Endothelial cell of umbilical vein (primary cell): Measurements from ENCODE around the gene SERPINA5. TPM values are rescaled to one million over a fixed set of nuclear protein-coding genes. Genes with fewer than 3 reads are reported as not detected.

Experiments used
- BruUV-seq: library from RNA; stranded (reverse); fragments of 400-500 nt; replicated peaks from 2 replicates; lab custom pipeline; 2021; lab: Mats Ljungman, UMichigan
- CTCF ChIA-PET: fragments of 300-600, 350-600 bp; sonication (Branson Sonifier 250); formaldehyde crosslinking; loops from one replicate; lab custom pipeline; 2021; ENCODE audit warnings: antibody characterized with exemption, inconsistent platforms; lab: Charles Lee
- POLR2A ChIA-PET: fragments of 300-600, 350-600 bp; sonication (Branson Sonifier 250); formaldehyde crosslinking; loops from one replicate; lab custom pipeline; 2021; ENCODE audit warnings: antibody characterized with exemption, inconsistent platforms; lab: Charles Lee
- DNase-seq: peaks from one replicate; pipeline ENCODE4 v3.0.0-alpha.2; 2011; ENCODE audit warnings: low read depth, low spot score
- FAIRE-seq: peaks from 2 replicates; lab custom pipeline; 2011; peaks lifted over from hg19 to GRCh38; lab: Jason Lieb, UNC
- H2AFZ ChIP-seq: 2 replicates; pipeline ENCODE4 v1.6.0; 2012; ENCODE audit warnings: low read depth, low read length, control low read depth, inconsistent platforms
- H3K27ac ChIP-seq: 2 replicates; pipeline ENCODE4 v1.5.1; 2011; ENCODE audit warnings: low read depth, mild to moderate bottlenecking, control low read depth, low read length, moderate library complexity; ENCODE audit not compliant: insufficient read depth
- H3K27me3 ChIP-seq, 2 experiments: 2 replicates each; pipeline versions ENCODE4 v1.6.0 to v1.6.1; 2011; ENCODE audit warnings: low read length in 2 of 2, mixed read lengths in 1 of 2; ENCODE audit not compliant: control insufficient read depth in 2 of 2, insufficient read depth in 2 of 2
- H3K36me3 ChIP-seq, 2 experiments: 2 replicates in 1 of 2; 3 replicates in 1 of 2; pipeline ENCODE4 v1.5.1; 2011; ENCODE audit warnings: low read length in 2 of 2, mild to moderate bottlenecking in 1 of 2, moderate library complexity in 1 of 2; ENCODE audit not compliant: control insufficient read depth in 2 of 2, insufficient read depth in 2 of 2; ENCODE audit errors: extremely low read depth in 1 of 2
- H3K4me1 ChIP-seq: 3 replicates; pipeline ENCODE4 v1.5.1; 2011; ENCODE audit warnings: mild to moderate bottlenecking, low read length; ENCODE audit not compliant: control insufficient read depth, insufficient read depth; ENCODE audit errors: extremely low read depth
- H3K4me2 ChIP-seq: 2 replicates; pipeline ENCODE4 v1.6.1; 2011; ENCODE audit warnings: low read length, control low read depth, mixed read lengths; ENCODE audit not compliant: insufficient read depth
- H3K4me3 ChIP-seq, 3 experiments: fragments of 200-600 bp in 1 of 3; sonication (generic), shearing (Covaris generic) in 1 of 3; replicated peaks in 1 of 3; 2 replicates each; pipeline ENCODE4 v1.5.1; 2011 to 2016; ENCODE audit warnings: control low read depth in 3 of 3, low read length in 3 of 3, mild to moderate bottlenecking in 2 of 3, inconsistent platforms in 1 of 3, low read depth in 1 of 3, moderate library complexity in 1 of 3; ENCODE audit not compliant: insufficient read depth in 1 of 3
- H3K79me2 ChIP-seq: 2 replicates; pipeline ENCODE4 v1.6.0; 2012; ENCODE audit warnings: low read length, inconsistent platforms; ENCODE audit not compliant: control insufficient read depth, insufficient read depth
- H3K9ac ChIP-seq: replicated peaks from 2 replicates; pipeline ENCODE3; 2011; ENCODE audit warnings: low read length, control low read depth; ENCODE audit not compliant: insufficient read depth; ENCODE audit errors: extremely low read depth
- H3K9me1 ChIP-seq: replicated peaks from 3 replicates; pipeline ENCODE4 v1.6.0; 2011; ENCODE audit warnings: mild to moderate bottlenecking, low read length; ENCODE audit not compliant: control insufficient read depth, insufficient read depth; ENCODE audit errors: extremely low read depth
- H3K9me3 ChIP-seq: replicated peaks from 2 replicates; pipeline ENCODE4 v1.5.1; 2012; ENCODE audit warnings: low read length, inconsistent platforms; ENCODE audit not compliant: control insufficient read depth, insufficient read depth
- H4K20me1 ChIP-seq: replicated peaks from 2 replicates; pipeline ENCODE3; 2011; ENCODE audit warnings: mild to moderate bottlenecking, low read length; ENCODE audit not compliant: control insufficient read depth, insufficient read depth; ENCODE audit errors: extremely low read depth
- EZH2 ChIP-seq: IDR thresholded peaks from 2 replicates; pipeline ENCODE4 v1.6.1; 2012; ENCODE audit warnings: borderline replicate concordance, low read depth, mild to moderate bottlenecking, moderate library complexity, low read length, inconsistent platforms; ENCODE audit not compliant: severe bottlenecking
- FOS ChIP-seq: IDR thresholded peaks from 2 replicates; pipeline ENCODE4 v1.6.1; 2011; ENCODE audit warnings: mild to moderate bottlenecking, low read length, moderate library complexity, borderline replicate concordance; ENCODE audit not compliant: insufficient read depth
- GATA2 ChIP-seq: IDR thresholded peaks from 2 replicates; pipeline ENCODE4 v1.7.0; 2011; ENCODE audit warnings: low read depth, mild to moderate bottlenecking, moderate library complexity, mixed read lengths, low read length; ENCODE audit not compliant: insufficient read length, insufficient read depth
- JUN ChIP-seq: IDR thresholded peaks from 2 replicates; pipeline ENCODE4 v1.6.1; 2011; ENCODE audit warnings: borderline replicate concordance, low read depth; ENCODE audit not compliant: insufficient read length, insufficient read depth
- MAX ChIP-seq: IDR thresholded peaks from 2 replicates; pipeline ENCODE4 v1.6.1; 2011; ENCODE audit not compliant: insufficient read depth, insufficient read length
- MYC ChIP-seq: IDR thresholded peaks from one replicate; pipeline ENCODE4 v1.6.1; 2011; ENCODE audit warnings: mild to moderate bottlenecking, low read depth, low read length
- POLR2A ChIP-seq: IDR thresholded peaks from 2 replicates; pipeline ENCODE4 v1.6.1; 2012; ENCODE audit warnings: low read depth, mild to moderate bottlenecking, control low read depth, low read length
- POLR2AphosphoS5 ChIP-seq: IDR thresholded peaks from 2 replicates; pipeline ENCODE4 v1.6.1; 2012; ENCODE audit warnings: low read depth, mild to moderate bottlenecking, control low read depth, low read length, moderate library complexity; ENCODE audit not compliant: insufficient read depth
- dilution Hi-C: fragments of 300-500 bp; cut with MboI; formaldehyde crosslinking; loops from one replicate; pipeline ENCODE4 v1.15.0; 2019; ENCODE audit warnings: low sequenced_read_pairs; ENCODE audit not compliant: extremely low pct_ligation_motif_present
- intact Hi-C: fragments of 100-400 bp; cut with micrococcal nuclease; formaldehyde crosslinking; loops from one replicate; pipeline ENCODE4 v1.10.0; 2022
- polyA plus RNA-seq, 4 experiments: library from polyadenylated mRNA; depleted of rRNA in 3 of 4; stranded (reverse) in 3 of 4; unstranded in 1 of 4; fragments of >200 nt; gene quantifications; 2 replicates each; pipeline versions ENCODE4 v1.2.1 to v1.2.3, GENCODE V29; 2011 to 2012; ENCODE audit warnings: missing spikeins in 1 of 4
- total RNA-seq: library from RNA; stranded (reverse); gene quantifications from 2 replicates; pipeline ENCODE4 v1.2.3, GENCODE V29; 2021
- TF ChIP-seq, protein P1 (sequence below), 2 donors: IDR thresholded peaks; 1 replicate in 1 of 2; 2 replicates in 1 of 2; pipeline ENCODE4 v1.5.1; 2011; ENCODE audit warnings: low read length in 2 of 2, mild to moderate bottlenecking in 2 of 2, moderate library complexity in 2 of 2, control low read depth in 1 of 2, inconsistent platforms in 1 of 2, low read depth in 1 of 2; ENCODE audit not compliant: insufficient read depth in 1 of 2; ENCODE audit errors: extremely low read depth in 1 of 2

SERPINA5 gene
- total and polyA plus RNA-seq, 2 donors (not counting 3 experiments of a cell fraction or from before 2014, with no cell fraction given), result 0.12 TPM; not detected in 1

DNA sequence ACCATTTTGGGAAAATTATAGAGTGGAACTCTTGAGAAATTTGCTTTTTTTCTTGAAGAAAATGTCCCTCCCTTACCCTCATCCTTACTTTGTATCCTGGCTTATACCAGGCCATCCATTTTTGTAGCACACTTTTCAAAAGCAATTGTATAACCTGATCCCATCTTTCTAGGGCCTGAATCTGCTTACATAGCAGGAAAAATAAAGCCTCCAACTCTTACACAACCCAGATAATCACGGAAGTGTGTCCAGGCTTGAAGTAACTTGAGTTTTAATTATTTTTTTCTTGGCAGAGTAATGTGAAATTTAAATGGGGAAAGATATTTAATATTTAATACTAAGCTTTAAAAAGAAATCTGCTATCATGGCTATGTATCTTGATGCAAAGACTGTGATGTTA lies 53.9 kb downstream of the SERPINA5 start:
- Histone ChIP-seq H3K9me1 (no peaks in the 10 kb centered on the region), H3K4me1 (no peaks in the 10 kb centered on the region), H3K27ac (no peak overlapping the region), H3K9me3 (no peaks in the 10 kb centered on the region), H3K9ac (no peak overlapping the region), H4K20me1 (no peaks in the 10 kb centered on the region), H3K27me3 (no peaks in the 10 kb centered on the region), H3K79me2 (no peaks in the 10 kb centered on the region), H2AFZ (no peak overlapping the region), H3K36me3 (no peaks in the 10 kb centered on the region), H3K4me2 (no peak overlapping the region), H3K4me3 (no peak overlapping the region)
- dilution Hi-C loops (no loop called here), intact Hi-C loops (no loop called here)
- no TSS peak for BruUV-seq
- ChIA-PET CTCF (no interaction called here), POLR2A (no interaction called here)
- TF ChIP-seq POLR2A (no peak), EZH2 (no peak), FOS (no peak), MAX (no peak), JUN (no peak), MYC (no peak), GATA2 (no peak), POLR2AphosphoS5 (no peak)
- TF ChIP-seq, protein P1, sequence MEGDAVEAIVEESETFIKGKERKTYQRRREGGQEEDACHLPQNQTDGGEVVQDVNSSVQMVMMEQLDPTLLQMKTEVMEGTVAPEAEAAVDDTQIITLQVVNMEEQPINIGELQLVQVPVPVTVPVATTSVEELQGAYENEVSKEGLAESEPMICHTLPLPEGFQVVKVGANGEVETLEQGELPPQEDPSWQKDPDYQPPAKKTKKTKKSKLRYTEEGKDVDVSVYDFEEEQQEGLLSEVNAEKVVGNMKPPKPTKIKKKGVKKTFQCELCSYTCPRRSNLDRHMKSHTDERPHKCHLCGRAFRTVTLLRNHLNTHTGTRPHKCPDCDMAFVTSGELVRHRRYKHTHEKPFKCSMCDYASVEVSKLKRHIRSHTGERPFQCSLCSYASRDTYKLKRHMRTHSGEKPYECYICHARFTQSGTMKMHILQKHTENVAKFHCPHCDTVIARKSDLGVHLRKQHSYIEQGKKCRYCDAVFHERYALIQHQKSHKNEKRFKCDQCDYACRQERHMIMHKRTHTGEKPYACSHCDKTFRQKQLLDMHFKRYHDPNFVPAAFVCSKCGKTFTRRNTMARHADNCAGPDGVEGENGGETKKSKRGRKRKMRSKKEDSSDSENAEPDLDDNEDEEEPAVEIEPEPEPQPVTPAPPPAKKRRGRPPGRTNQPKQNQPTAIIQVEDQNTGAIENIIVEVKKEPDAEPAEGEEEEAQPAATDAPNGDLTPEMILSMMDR (IDR thresholded peaks at IDR 0.05; ENCODE audit: extremely low read depth in 1 of 2, insufficient read depth in 1 of 2, low read depth in 1 of 2, low read length in 2 of 2), result no peak
- no peak for DNase-seq
- no peak for FAIRE-seq
